IMR-90 (cell line): ENCODE results near the gene NKX1-1. TPM values are rescaled to one million over a fixed set of nuclear protein-coding genes. Genes with fewer than 3 reads are reported as not detected.

ENCODE experiments used
- ATAC-seq: fragments of 200-7000 bp; cut with Tn5 transposase; 2 replicates; pipeline ENCODE4 v1.9.1; 2020; ENCODE audit warnings: low read depth, mild to moderate bottlenecking, moderate library complexity
- BruUV-seq: library from RNA; stranded (reverse); fragments of 400-500 nt; replicated peaks from 2 replicates; lab custom pipeline; 2021; lab: Mats Ljungman, UMichigan
- CTCF ChIA-PET: fragments of 300-600 bp; formaldehyde crosslinking; extraction: SDS; loops from one replicate; lab custom pipeline; 2021; ENCODE audit warnings: antibody characterized with exemption; lab: Yijun Ruan, JAX
- POLR2A ChIA-PET: fragments of 300-600 bp; sonication (Branson Sonifier 250); formaldehyde crosslinking; loops from one replicate; lab custom pipeline; 2022; ENCODE audit warnings: antibody characterized with exemption; ENCODE audit not compliant: unreplicated experiment; lab: Charles Lee
- DNase-seq: peaks from one replicate; pipeline ENCODE4 v3.0.0; 2013
- H2AFZ ChIP-seq: replicated peaks from 2 replicates; pipeline ENCODE3; 2013; ENCODE audit warnings: low read length, mild to moderate bottlenecking; ENCODE audit not compliant: poor library complexity
- H2AK5ac ChIP-seq: 2 replicates; pipeline ENCODE4 v1.6.1; 2013; ENCODE audit warnings: low read depth, low read length, inconsistent platforms
- H2AK9ac ChIP-seq: replicated peaks from 2 replicates; pipeline ENCODE3; 2013; ENCODE audit warnings: mild to moderate bottlenecking, low read depth, low read length, moderate library complexity; ENCODE audit not compliant: poor library complexity
- H2BK120ac ChIP-seq: 2 replicates; pipeline ENCODE4 v1.6.1; 2013; ENCODE audit warnings: low read depth, low read length, inconsistent platforms
- H2BK15ac ChIP-seq: 3 replicates; pipeline ENCODE4 v1.6.1; 2013; ENCODE audit warnings: low read depth, low read length, inconsistent platforms
- H2BK20ac ChIP-seq: 2 replicates; pipeline ENCODE4 v1.6.1; 2013; ENCODE audit warnings: low read depth, mild to moderate bottlenecking, inconsistent platforms, low read length, moderate library complexity
- H2BK5ac ChIP-seq: 2 replicates; pipeline ENCODE4 v1.6.1; 2013; ENCODE audit warnings: mild to moderate bottlenecking, low read depth, low read length, inconsistent platforms; ENCODE audit not compliant: poor library complexity, severe bottlenecking
- H3K14ac ChIP-seq: replicated peaks from 2 replicates; pipeline ENCODE4 v1.6.1; 2013; ENCODE audit warnings: low read depth, low read length, inconsistent platforms
- H3K18ac ChIP-seq: 2 replicates; pipeline ENCODE4 v1.6.1; 2013; ENCODE audit warnings: low read depth, low read length, control low read depth
- H3K23ac ChIP-seq: 2 replicates; pipeline ENCODE4 v1.6.1; 2013; ENCODE audit warnings: low read depth, low read length, inconsistent platforms
- H3K27ac ChIP-seq: 2 replicates; pipeline ENCODE4 v1.5.1; 2013; ENCODE audit warnings: mild to moderate bottlenecking, control low read depth, low read length; ENCODE audit not compliant: insufficient read depth
- H3K27me3 ChIP-seq: 2 replicates; pipeline ENCODE4 v1.6.1; 2013; ENCODE audit warnings: low read length; ENCODE audit not compliant: control insufficient read depth, insufficient read depth
- H3K36me3 ChIP-seq: 2 replicates; pipeline ENCODE4 v1.6.1; 2013; ENCODE audit warnings: low read length, mixed read lengths; ENCODE audit not compliant: control insufficient read depth, insufficient read depth
- H3K4ac ChIP-seq: 2 replicates; pipeline ENCODE4 v1.6.1; 2013; ENCODE audit warnings: low read depth, low read length, inconsistent platforms
- H3K4me1 ChIP-seq: 2 replicates; pipeline ENCODE4 v1.6.1; 2013; ENCODE audit warnings: low read length, mixed read lengths; ENCODE audit not compliant: control insufficient read depth, insufficient read depth
- H3K4me2 ChIP-seq: 2 replicates; pipeline ENCODE4 v1.6.1; 2013; ENCODE audit warnings: low read depth, mild to moderate bottlenecking, control low read depth, low read length, moderate library complexity
- H3K4me3 ChIP-seq: 2 replicates; pipeline ENCODE4 v1.5.1; 2013; ENCODE audit warnings: low read depth, mild to moderate bottlenecking, control low read depth, low read length, moderate library complexity; ENCODE audit not compliant: insufficient read depth
- H3K56ac ChIP-seq: 2 replicates; pipeline ENCODE4 v1.6.1; 2013; ENCODE audit warnings: low read length, inconsistent platforms; ENCODE audit not compliant: insufficient read depth; ENCODE audit errors: extremely low read depth
- H3K79me1 ChIP-seq, 2 experiments: 2 replicates each; pipeline ENCODE4 v1.6.1; 2013; ENCODE audit warnings: low read length in 2 of 2, inconsistent platforms in 1 of 2, low read depth in 1 of 2
- H3K9ac ChIP-seq: 2 replicates; pipeline ENCODE4 v1.6.1; 2013; ENCODE audit warnings: low read depth, low read length, control low read depth
- H3K9me1 ChIP-seq: 2 replicates; pipeline ENCODE4 v1.6.1; 2013; ENCODE audit warnings: low read length, inconsistent platforms; ENCODE audit not compliant: insufficient read depth
- H3K9me3 ChIP-seq: 2 replicates; pipeline ENCODE4 v1.6.1; 2013; ENCODE audit warnings: low read length; ENCODE audit not compliant: control insufficient read depth, insufficient read depth
- H4K20me1 ChIP-seq: 2 replicates; pipeline ENCODE4 v1.6.1; 2013; ENCODE audit warnings: low read length, inconsistent platforms; ENCODE audit not compliant: insufficient read depth
- H4K5ac ChIP-seq: 2 replicates; pipeline ENCODE4 v1.6.1; 2013; ENCODE audit warnings: mild to moderate bottlenecking, low read depth, low read length, control low read depth
- H4K8ac ChIP-seq, 2 experiments: 2 replicates each; pipeline ENCODE4 v1.6.1; 2013; ENCODE audit warnings: low read depth in 2 of 2, low read length in 2 of 2, control low read depth in 1 of 2, inconsistent platforms in 1 of 2
- H4K91ac ChIP-seq: 2 replicates; pipeline ENCODE4 v1.6.1; 2013; ENCODE audit warnings: low read depth, low read length, inconsistent platforms; ENCODE audit not compliant: insufficient read depth
- BHLHE40 ChIP-seq: fragments of 150-350 bp; IDR thresholded peaks from 2 replicates; pipeline ENCODE4 v1.6.1; 2016; ENCODE audit warnings: mild to moderate bottlenecking, low read depth, low read length
- CEBPB ChIP-seq: IDR thresholded peaks from 2 replicates; pipeline ENCODE4 v1.6.1; 2012; ENCODE audit warnings: low read depth, low read length, improper control_type of control experiment
- CHD1 ChIP-seq: IDR thresholded peaks from 2 replicates; pipeline ENCODE4 v1.6.1; 2012; ENCODE audit warnings: low read depth, low read length, improper control_type of control experiment
- CTCF ChIP-seq: conservative IDR thresholded peaks from 2 replicates; pipeline ENCODE4 v1.5.1; 2012; ENCODE audit warnings: mild to moderate bottlenecking, low read depth, low read length, improper control_type of control experiment
- ELK1 ChIP-seq: fragments of 150-350 bp; IDR thresholded peaks from 2 replicates; pipeline ENCODE4 v1.6.1; 2016; ENCODE audit warnings: low read depth, mild to moderate bottlenecking, low read length, moderate library complexity, borderline replicate concordance
- FOS ChIP-seq: fragments of 150-350 bp; IDR thresholded peaks from 2 replicates; pipeline ENCODE4 v1.6.1; 2016; ENCODE audit warnings: low read depth, low read length
- MAFK ChIP-seq: IDR thresholded peaks from 2 replicates; pipeline ENCODE4 v1.6.1; 2012; ENCODE audit warnings: low read depth, low read length, improper control_type of control experiment
- MAZ ChIP-seq: IDR thresholded peaks from 2 replicates; pipeline ENCODE4 v1.6.1; 2012; ENCODE audit warnings: low read depth, mild to moderate bottlenecking, low read length, improper control_type of control experiment, moderate library complexity, borderline replicate concordance
- MXI1 ChIP-seq: IDR thresholded peaks from 2 replicates; pipeline ENCODE4 v1.6.1; 2012; ENCODE audit warnings: low read depth, mild to moderate bottlenecking, low read length, moderate library complexity, borderline replicate concordance
- NFE2L2 ChIP-seq: fragments of 150-350 bp; IDR thresholded peaks from 2 replicates; pipeline ENCODE4 v1.6.1; 2016; ENCODE audit warnings: low read depth, mild to moderate bottlenecking, low read length
- RAD21 ChIP-seq: IDR thresholded peaks from 2 replicates; pipeline ENCODE4 v1.6.1; 2012; ENCODE audit warnings: low read length, improper control_type of control experiment
- RFX5 ChIP-seq: IDR thresholded peaks from 2 replicates; pipeline ENCODE4 v1.8.0; 2012; ENCODE audit warnings: low read depth, mild to moderate bottlenecking, low read length, moderate library complexity
- SMC3 ChIP-seq: fragments of 150-350 bp; IDR thresholded peaks from 2 replicates; pipeline ENCODE4 v1.6.1; 2016; ENCODE audit warnings: low read depth, mild to moderate bottlenecking, antibody characterized with exemption, low read length, moderate library complexity
- USF2 ChIP-seq: fragments of 150-350 bp; IDR thresholded peaks from 2 replicates; pipeline ENCODE4 v1.6.1; 2017; ENCODE audit warnings: mild to moderate bottlenecking, antibody characterized with exemption, low read length, low read depth
- WGBS, 2 experiments: methylation state at CpG; one replicate each; pipeline versions ENCODE4 v1.1.5 to v1.1.7; 2013; ENCODE audit warnings: missing lambda C conversion rate in 2 of 2; ENCODE audit not compliant: insufficient read length in 1 of 2; ENCODE audit errors: extremely low coverage in 2 of 2; 5-methylcytosine and 5-hydroxymethylcytosine counted together
- dilution Hi-C: fragments of 300-500 bp; cut with HindIII; formaldehyde crosslinking; loops from one replicate; pipeline ENCODE4 v1.14.3; 2018; ENCODE audit warnings: low sequenced_read_pairs; ENCODE audit not compliant: unreplicated experiment
- in situ Hi-C: fragments of 300-500 bp; cut with MboI; formaldehyde crosslinking; loops from 3 replicates; pipeline ENCODE4 v1.14.3; 2019; ENCODE audit warnings: low sequenced_read_pairs, inconsistent platforms, mixed read lengths
- intact Hi-C: fragments of 100-400 bp; cut with micrococcal nuclease; formaldehyde crosslinking; loops from 2 replicates; pipeline ENCODE4 v1.10.0; 2022
- polyA plus RNA-seq, 3 experiments: library from polyadenylated mRNA; depleted of rRNA; stranded (reverse); fragments of >200 nt; gene quantifications; 2 replicates each; pipeline ENCODE4 v1.2.3, GENCODE V29; 2012; ENCODE audit warnings: low replicate concordance in 1 of 3
- total RNA-seq: library from RNA; depleted of rRNA; stranded (reverse); fragments of >200 nt; gene quantifications from 2 replicates; pipeline ENCODE4 v1.2.3, GENCODE V29; 2012

Gene NKX1-1
- total and polyA plus RNA-seq, 2 of the 4 experiments (the other 2 are of a cell fraction), result not detected

- TF ChIP-seq RFX5 (no peak), MAFK (no peak), BHLHE40 (no peak), CTCF (no peak), ELK1 (no peak), MXI1 (no peak), USF2 (no peak), CHD1 (no peak), CEBPB (no peak), RAD21 (no peak), NFE2L2 (no peak), FOS (no peak), MAZ (no peak), SMC3 (no peak)
- Histone ChIP-seq H4K5ac (no peak overlapping the region), H3K23ac (no peak overlapping the region), H2BK5ac (no peak overlapping the region), H3K4me2 (no peak overlapping the region), H3K18ac (no peak overlapping the region), H3K27ac (no peak overlapping the region), H3K36me3 (no peaks in the 10 kb centered on the region), H3K9me3 (peaks cover 1% of the 10 kb centered on the region), H3K4me3 (no peak overlapping the region), H2BK20ac (no peak overlapping the region), H3K4me1 (no peaks in the 10 kb centered on the region), H3K9me1 (no peaks in the 10 kb centered on the region), H2AFZ (no peak overlapping the region), H3K4ac (no peak overlapping the region), H4K91ac (no peak overlapping the region), H3K56ac (no peak overlapping the region), H2AK5ac (no peak overlapping the region), H2BK120ac (no peak overlapping the region), H4K8ac (no peak overlapping the region), H3K79me1 (no peaks in the 10 kb centered on the region), H2BK15ac (no peak overlapping the region), H3K14ac (no peak overlapping the region), H4K20me1 (no peaks in the 10 kb centered on the region), H3K27me3 (peaks cover 47% of the 10 kb centered on the region), H3K9ac (no peak overlapping the region), H2AK9ac (no peak overlapping the region)
- ATAC-seq, result no peak
- in situ Hi-C loops, result no loop called here
- ChIA-PET POLR2A (no interaction called here), CTCF (no interaction called here)
- WGBS, 2 experiments, result 37% methylated on average over 4 of the region's 13 CpGs; no CpG with 5 or more reads in 1 of the 2 experiments
- intact Hi-C loops, result no loop called here
- dilution Hi-C loops, result no loop called here
- DNase-seq, result no peak
- BruUV-seq, result no TSS peak
Observed at GRCh38 chr4:1415681-1415981, 9.4 kb upstream of the NKX1-1 start.
